Measurements from ENCODE around the gene DDC. TPM values are rescaled to one million over a fixed set of nuclear protein-coding genes. Genes with fewer than 3 reads are reported as not detected.

The DDC gene
- total RNA-seq, 1 donor from 2014 or later = not detected

GRCh38 chr7:50595491-50596102 is 30.4 kb upstream of the DDC start:
- intact Hi-C loops (cut with micrococcal nuclease) = loop anchor here (1.0 to 10.0 kb wide), 6 partner anchors 15 to 229 kb away; no protein-coding TSS in a partner anchor
- Mint-ChIP-seq H3K4me1 (ENCODE audit: low read depth) (peaks cover 58% of the 10 kb centered on the region), H3K27me3 (ENCODE audit: low read depth) (no peaks in the 10 kb centered on the region), H3K36me3 (ENCODE audit: low read depth) (peaks cover 16% of the 10 kb centered on the region), H3K27ac (peak overlapping the region; percentile 75), H3K9me3 (no peaks in the 10 kb centered on the region), H3K4me3 (ENCODE audit: low read depth) (no peak overlapping the region)
- DNase-seq (ENCODE audit: low spot score) = no peak

- intact Hi-C loops (cut with micrococcal nuclease) = loop anchor here (1.0 to 10.0 kb wide), 6 partner anchors 16 to 230 kb away; no protein-coding TSS in a partner anchor
- no peaks in the 10 kb centered on the region for H3K27me3 Mint-ChIP-seq (ENCODE audit: low read depth)
- no peak for DNase-seq (ENCODE audit: low spot score)
These were observed 29.7 kb upstream of the DDC start for GRCh38 chr7:50594734-50595485.

GRCh38 chr7:50594136-50594535 is 28.9 kb upstream of the DDC start:
- Mint-ChIP-seq H3K4me3 (ENCODE audit: low read depth) (no peak overlapping the region), H3K4me1 (ENCODE audit: low read depth) (peaks cover 69% of the 10 kb centered on the region), H3K9me3 (no peaks in the 10 kb centered on the region), H3K27me3 (ENCODE audit: low read depth) (no peaks in the 10 kb centered on the region), H3K36me3 (ENCODE audit: low read depth) (peaks cover 21% of the 10 kb centered on the region), H3K27ac (peak overlapping the region; percentile 7)
- no peak for DNase-seq (ENCODE audit: low spot score)
- intact Hi-C loops (cut with micrococcal nuclease) = loop anchor here (2.0 to 10.0 kb wide), 2 partner anchors 17 to 231 kb away; no protein-coding TSS in a partner anchor

More at GRCh38 chr7:50594734-50595485, 29.7 kb upstream of the DDC start:
- no peaks in the 10 kb centered on the region for H3K9me3 Mint-ChIP-seq
- no peak overlapping the region for H3K4me3 Mint-ChIP-seq (ENCODE audit: low read depth)
- H3K27ac Mint-ChIP-seq = peak overlapping the region; percentile 75
- H3K36me3 Mint-ChIP-seq (ENCODE audit: low read depth) = peaks cover 21% of the 10 kb centered on the region
- H3K4me1 Mint-ChIP-seq (ENCODE audit: low read depth) = peaks cover 61% of the 10 kb centered on the region

GRCh38 chr7:50592940-50593339 is 27.7 kb upstream of the DDC start:
- DNase-seq (ENCODE audit: low spot score) = no peak
- no peak overlapping the region for H3K27ac Mint-ChIP-seq
- H3K4me1 Mint-ChIP-seq (ENCODE audit: low read depth) = peaks cover 69% of the 10 kb centered on the region
- no peaks in the 10 kb centered on the region for H3K9me3 Mint-ChIP-seq
- no peaks in the 10 kb centered on the region for H3K27me3 Mint-ChIP-seq (ENCODE audit: low read depth)
- H3K4me3 Mint-ChIP-seq (ENCODE audit: low read depth) = no peak overlapping the region
- intact Hi-C loops (cut with micrococcal nuclease) = loop anchor here (10.0 kb wide), 1 partner anchor 232 kb away; no protein-coding TSS in a partner anchor
- peaks cover 16% of the 10 kb centered on the region for H3K36me3 Mint-ChIP-seq (ENCODE audit: low read depth)

- H3K27ac Mint-ChIP-seq = no peak overlapping the region
- peaks cover 11% of the 10 kb centered on the region for H3K36me3 Mint-ChIP-seq (ENCODE audit: low read depth)
- no peak overlapping the region for H3K4me3 Mint-ChIP-seq (ENCODE audit: low read depth)
- peaks cover 69% of the 10 kb centered on the region for H3K4me1 Mint-ChIP-seq (ENCODE audit: low read depth)
- DNase-seq (ENCODE audit: low spot score) = no peak
- H3K27me3 Mint-ChIP-seq (ENCODE audit: low read depth) = no peaks in the 10 kb centered on the region
- intact Hi-C loops (cut with micrococcal nuclease) = loop anchor here (10.0 kb wide), 1 partner anchor 233 kb away; no protein-coding TSS in a partner anchor
- no peaks in the 10 kb centered on the region for H3K9me3 Mint-ChIP-seq
These were observed 26.6 kb upstream of the DDC start for GRCh38 chr7:50591480-50592438.

- intact Hi-C loops (cut with micrococcal nuclease) = loop anchor here (10.0 kb wide), 1 partner anchor 234 kb away; no protein-coding TSS in a partner anchor
- Mint-ChIP-seq H3K4me1 (ENCODE audit: low read depth) (peaks cover 63% of the 10 kb centered on the region), H3K27ac (no peak overlapping the region), H3K27me3 (ENCODE audit: low read depth) (no peaks in the 10 kb centered on the region), H3K36me3 (ENCODE audit: low read depth) (peaks cover 10% of the 10 kb centered on the region), H3K4me3 (ENCODE audit: low read depth) (no peak overlapping the region), H3K9me3 (no peaks in the 10 kb centered on the region)
- no peak for DNase-seq (ENCODE audit: low spot score)
These were observed 25.9 kb upstream of the DDC start for GRCh38 chr7:50591098-50591479.

- H3K27me3 Mint-ChIP-seq (ENCODE audit: low read depth) = no peaks in the 10 kb centered on the region
- intact Hi-C loops (cut with micrococcal nuclease) = loop anchor here (10.0 kb wide), 1 partner anchor 234 kb away; no protein-coding TSS in a partner anchor
- peaks cover 10% of the 10 kb centered on the region for H3K36me3 Mint-ChIP-seq (ENCODE audit: low read depth)
- no peaks in the 10 kb centered on the region for H3K9me3 Mint-ChIP-seq
- no peak for DNase-seq (ENCODE audit: low spot score)
- peaks cover 57% of the 10 kb centered on the region for H3K4me1 Mint-ChIP-seq (ENCODE audit: low read depth)
- no peak overlapping the region for H3K27ac Mint-ChIP-seq
- no peak overlapping the region for H3K4me3 Mint-ChIP-seq (ENCODE audit: low read depth)
These were observed 25.3 kb upstream of the DDC start for GRCh38 chr7:50590535-50590934.

- no peak overlapping the region for H3K4me3 Mint-ChIP-seq (ENCODE audit: low read depth)
- intact Hi-C loops (cut with micrococcal nuclease) = no loop called here
- no peaks in the 10 kb centered on the region for H3K9me3 Mint-ChIP-seq
- no peak overlapping the region for H3K27ac Mint-ChIP-seq
- no peaks in the 10 kb centered on the region for H3K27me3 Mint-ChIP-seq (ENCODE audit: low read depth)
- peaks cover 46% of the 10 kb centered on the region for H3K4me1 Mint-ChIP-seq (ENCODE audit: low read depth)
- H3K36me3 Mint-ChIP-seq (ENCODE audit: low read depth) = peaks cover 10% of the 10 kb centered on the region
- no peak for DNase-seq (ENCODE audit: low spot score)
These were observed 24.2 kb upstream of the DDC start for GRCh38 chr7:50589364-50589763.

GRCh38 chr7:50588937-50589336 is 23.7 kb upstream of the DDC start:
- no peak for DNase-seq (ENCODE audit: low spot score)
- Mint-ChIP-seq H3K36me3 (ENCODE audit: low read depth) (peaks cover 13% of the 10 kb centered on the region), H3K4me3 (ENCODE audit: low read depth) (no peak overlapping the region), H3K27me3 (ENCODE audit: low read depth) (no peaks in the 10 kb centered on the region), H3K9me3 (peaks cover 2% of the 10 kb centered on the region), H3K4me1 (ENCODE audit: low read depth) (peaks cover 42% of the 10 kb centered on the region), H3K27ac (no peak overlapping the region)
- intact Hi-C loops (cut with micrococcal nuclease) = no loop called here

- peaks cover 14% of the 10 kb centered on the region for H3K9me3 Mint-ChIP-seq
- H3K4me3 Mint-ChIP-seq (ENCODE audit: low read depth) = no peak overlapping the region
- peaks cover 18% of the 10 kb centered on the region for H3K36me3 Mint-ChIP-seq (ENCODE audit: low read depth)
- intact Hi-C loops (cut with micrococcal nuclease) = no loop called here
- peaks cover 35% of the 10 kb centered on the region for H3K4me1 Mint-ChIP-seq (ENCODE audit: low read depth)
- no peak overlapping the region for H3K27ac Mint-ChIP-seq
- DNase-seq (ENCODE audit: low spot score) = no peak
- H3K27me3 Mint-ChIP-seq (ENCODE audit: low read depth) = no peaks in the 10 kb centered on the region
These were observed 22.5 kb upstream of the DDC start for GRCh38 chr7:50587737-50588136.

GRCh38 chr7:50584793-50585408 is 19.7 kb upstream of the DDC start:
- H3K9me3 Mint-ChIP-seq = peaks cover 27% of the 10 kb centered on the region
- H3K4me3 Mint-ChIP-seq (ENCODE audit: low read depth) = no peak overlapping the region
- H3K36me3 Mint-ChIP-seq (ENCODE audit: low read depth) = peaks cover 10% of the 10 kb centered on the region
- intact Hi-C loops (cut with micrococcal nuclease) = no loop called here
- DNase-seq (ENCODE audit: low spot score) = no peak
- H3K4me1 Mint-ChIP-seq (ENCODE audit: low read depth) = peaks cover 20% of the 10 kb centered on the region
- no peak overlapping the region for H3K27ac Mint-ChIP-seq
- peaks cover 6% of the 10 kb centered on the region for H3K27me3 Mint-ChIP-seq (ENCODE audit: low read depth)

- Mint-ChIP-seq H3K27me3 (ENCODE audit: low read depth) (peaks cover 10% of the 10 kb centered on the region), H3K27ac (no peak overlapping the region), H3K9me3 (peaks cover 27% of the 10 kb centered on the region), H3K36me3 (ENCODE audit: low read depth) (peaks cover 10% of the 10 kb centered on the region), H3K4me3 (ENCODE audit: low read depth) (no peak overlapping the region), H3K4me1 (ENCODE audit: low read depth) (peaks cover 15% of the 10 kb centered on the region)
- intact Hi-C loops (cut with micrococcal nuclease) = no loop called here
- DNase-seq (ENCODE audit: low spot score) = no peak
These were observed 19.2 kb upstream of the DDC start for GRCh38 chr7:50584386-50584785.

Data from activated T-helper 2 cell treated with anti-CD3 and anti-CD28 coated beads, Interferon-gamma antibody, Interleukin-2, Interleukin-4, amounts not matched to agents 10 μg/mL and 5 μg/mL and 100 μg/mL, durations not matched to agents 14 hours and 24 hours and 36 hours (primary cell).